Vagina (tissue), 2 donors: ENCODE results near the gene IER5. TPM values are rescaled to one million over a fixed set of nuclear protein-coding genes. Genes with fewer than 3 reads are reported as not detected.

Experiments
- DNase-seq, 2 donors: peaks; one replicate each; pipeline ENCODE4 v3.0.0-alpha.2; 2017; ENCODE audit errors: extremely low spot score in 2 of 2
- H3K27ac ChIP-seq: fragments of 200-600 bp; sonication (generic); one replicate; pipeline ENCODE4 v1.5.1; 2019
- H3K27me3 ChIP-seq: fragments of 200-600 bp; sonication (generic); one replicate; pipeline ENCODE4 v1.5.1; 2019
- H3K36me3 ChIP-seq, 2 donors: fragments of 200-600 bp; sonication (generic); one replicate each; pipeline ENCODE4 v1.5.1; 2017 to 2019
- H3K4me1 ChIP-seq: fragments of 200-600 bp; sonication (generic); one replicate; pipeline ENCODE4 v1.5.1; 2019
- H3K4me3 ChIP-seq, 2 donors: fragments of 200-600 bp; sonication (generic); 1 replicate in 1 of 2; 2 replicates in 1 of 2; pipeline ENCODE4 v1.5.1; 2016 to 2019
- H3K9me3 ChIP-seq: fragments of 200-600 bp; sonication (generic); one replicate; pipeline ENCODE4 v1.5.1; 2019
- POLR2A ChIP-seq, 2 donors: fragments of 450-650 bp; IDR thresholded peaks; one replicate each; pipeline ENCODE4 v1.6.1; 2017; ENCODE audit warnings: antibody characterized with exemption in 2 of 2, mild to moderate bottlenecking in 2 of 2, moderate library complexity in 2 of 2
- POLR2AphosphoS5 ChIP-seq, 2 donors: sonication (generic); formaldehyde crosslinking; IDR thresholded peaks; one replicate each; pipeline ENCODE4 v1.9.0; 2017; ENCODE audit warnings: antibody characterized with exemption in 2 of 2, mild to moderate bottlenecking in 2 of 2, low read depth in 1 of 2; ENCODE audit not compliant: insufficient read depth in 1 of 2
- intact Hi-C: fragments of 100-400 bp; cut with DNase I; formaldehyde crosslinking; loops from one replicate; pipeline ENCODE4 v1.15.1; 2023
- total RNA-seq: library from RNA; depleted of rRNA; stranded (reverse); fragments of >200 nt; gene quantifications from one replicate; pipeline ENCODE4 v1.2.3, GENCODE V29; 2016
- TF ChIP-seq, protein P1 (sequence below), 3 experiments: fragments of 450-650 bp in 2 of 3; fragments of 200-600 bp in 1 of 3; sonication (generic) in 1 of 3; IDR thresholded peaks; one replicate each; pipeline ENCODE4 v1.5.1; 2017 to 2019; ENCODE audit warnings: antibody characterized with exemption in 3 of 3, mild to moderate bottlenecking in 2 of 3, moderate library complexity in 2 of 3

IER5 gene
- total RNA-seq, 1 donor from 2014 or later = 13.0 TPM

DNA sequence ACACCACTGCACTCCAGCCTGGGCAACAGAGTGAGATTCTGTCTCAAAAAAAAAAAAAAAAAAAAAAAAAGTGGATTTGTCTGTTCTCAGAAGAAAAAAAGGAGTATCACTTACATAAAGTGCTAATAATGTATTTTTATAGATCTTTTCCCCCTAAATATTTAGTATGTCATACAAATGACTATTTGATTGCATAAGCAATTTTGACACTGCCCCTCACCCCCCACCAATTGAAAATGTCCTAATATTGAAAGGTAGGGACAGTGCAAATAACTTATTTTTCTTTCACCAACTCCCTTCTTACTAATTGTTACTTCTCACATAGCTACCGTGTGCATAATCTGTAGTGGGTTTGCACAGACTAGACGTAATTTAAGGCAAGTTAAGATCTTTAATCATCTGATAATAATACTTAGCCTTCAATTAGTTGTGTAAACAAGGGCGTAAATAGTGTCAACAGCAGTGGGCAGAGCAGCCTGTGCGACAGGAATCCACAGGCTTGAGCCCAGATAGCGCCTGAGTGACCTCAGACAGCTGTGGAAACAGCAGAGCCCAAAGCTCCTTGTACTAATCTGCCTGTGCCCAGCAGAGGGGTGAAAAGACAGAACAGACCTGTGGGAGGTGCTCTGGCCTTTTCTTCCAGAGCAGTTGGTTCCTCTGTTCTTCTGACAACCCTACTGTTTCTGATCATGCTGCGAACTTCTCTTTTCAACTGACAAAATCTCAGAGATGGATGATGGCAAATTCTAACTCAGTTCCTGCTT is 4.5 kb upstream of the IER5 start:
- H3K9me3 ChIP-seq = no peaks in the 10 kb centered on the region
- intact Hi-C loops = no loop called here
- H3K27ac ChIP-seq = no peak overlapping the region
- no peaks in the 10 kb centered on the region for H3K36me3 ChIP-seq
- no peak for DNase-seq
- TF ChIP-seq, protein P1, sequence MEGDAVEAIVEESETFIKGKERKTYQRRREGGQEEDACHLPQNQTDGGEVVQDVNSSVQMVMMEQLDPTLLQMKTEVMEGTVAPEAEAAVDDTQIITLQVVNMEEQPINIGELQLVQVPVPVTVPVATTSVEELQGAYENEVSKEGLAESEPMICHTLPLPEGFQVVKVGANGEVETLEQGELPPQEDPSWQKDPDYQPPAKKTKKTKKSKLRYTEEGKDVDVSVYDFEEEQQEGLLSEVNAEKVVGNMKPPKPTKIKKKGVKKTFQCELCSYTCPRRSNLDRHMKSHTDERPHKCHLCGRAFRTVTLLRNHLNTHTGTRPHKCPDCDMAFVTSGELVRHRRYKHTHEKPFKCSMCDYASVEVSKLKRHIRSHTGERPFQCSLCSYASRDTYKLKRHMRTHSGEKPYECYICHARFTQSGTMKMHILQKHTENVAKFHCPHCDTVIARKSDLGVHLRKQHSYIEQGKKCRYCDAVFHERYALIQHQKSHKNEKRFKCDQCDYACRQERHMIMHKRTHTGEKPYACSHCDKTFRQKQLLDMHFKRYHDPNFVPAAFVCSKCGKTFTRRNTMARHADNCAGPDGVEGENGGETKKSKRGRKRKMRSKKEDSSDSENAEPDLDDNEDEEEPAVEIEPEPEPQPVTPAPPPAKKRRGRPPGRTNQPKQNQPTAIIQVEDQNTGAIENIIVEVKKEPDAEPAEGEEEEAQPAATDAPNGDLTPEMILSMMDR (IDR thresholded peaks at IDR 0.05) = peak in 2 of 3 experiments; percentile 38 to 53
- TF ChIP-seq POLR2AphosphoS5 (IDR thresholded peaks at IDR 0.05; ENCODE audit: insufficient read depth in 1 of 2, low read depth in 1 of 2) = no peak
- no peak overlapping the region for H3K4me3 ChIP-seq
- no peaks in the 10 kb centered on the region for H3K4me1 ChIP-seq
- H3K27me3 ChIP-seq = no peaks in the 10 kb centered on the region

DNA sequence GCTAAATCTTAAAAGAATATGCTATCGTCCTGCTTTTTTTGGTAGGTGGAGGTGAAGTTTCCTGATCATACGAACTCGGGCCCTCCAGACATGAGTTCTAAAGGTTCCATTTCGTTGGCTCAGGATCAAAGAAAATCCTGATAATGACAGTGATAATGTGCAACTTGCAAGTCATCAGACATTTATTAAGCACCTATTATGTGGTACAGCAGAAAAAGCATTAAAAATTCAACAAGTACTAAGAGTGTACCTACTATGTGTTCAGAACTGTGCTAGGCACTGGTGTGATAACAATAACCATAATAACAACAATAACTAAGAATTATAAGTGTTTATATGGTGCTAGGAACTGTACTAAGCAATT is 3.9 kb upstream of the IER5 start:
- Histone ChIP-seq H3K4me1 (no peaks in the 10 kb centered on the region), H3K4me3 (no peak overlapping the region), H3K36me3 (no peaks in the 10 kb centered on the region), H3K27ac (no peak overlapping the region), H3K27me3 (no peaks in the 10 kb centered on the region), H3K9me3 (no peaks in the 10 kb centered on the region)
- intact Hi-C loops = no loop called here
- DNase-seq = no peak
- no peak for TF ChIP-seq POLR2A (IDR thresholded peaks at IDR 0.05)
- TF ChIP-seq, protein P1 (IDR thresholded peaks at IDR 0.05) = no peak
- no peak for TF ChIP-seq POLR2AphosphoS5 (IDR thresholded peaks at IDR 0.05; ENCODE audit: insufficient read depth in 1 of 2, low read depth in 1 of 2)

DNA sequence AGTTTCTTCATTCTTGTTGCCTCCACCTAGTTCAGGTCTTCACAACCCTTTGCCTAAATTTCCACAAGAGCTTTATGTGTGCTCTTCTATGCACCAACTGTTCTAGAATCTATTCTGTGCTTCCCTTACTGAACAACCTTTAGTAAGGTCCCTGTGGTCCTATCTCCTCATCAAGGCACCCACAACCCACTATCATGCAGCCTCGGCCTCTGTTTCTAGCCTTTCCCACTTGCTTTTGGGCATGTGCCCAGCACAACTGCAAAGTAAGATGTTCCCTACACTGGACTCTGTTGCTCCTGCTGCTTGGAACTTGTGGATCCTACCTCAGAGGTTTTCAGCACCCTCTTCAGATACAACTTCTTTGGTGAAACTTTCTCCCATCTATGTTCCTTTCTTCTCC is 2.4 kb upstream of the IER5 start:
- Histone ChIP-seq H3K27ac (no peak overlapping the region), H3K36me3 (no peaks in the 10 kb centered on the region), H3K4me1 (peaks cover 11% of the 10 kb centered on the region), H3K9me3 (no peaks in the 10 kb centered on the region), H3K27me3 (no peaks in the 10 kb centered on the region), H3K4me3 (no peak overlapping the region)
- TF ChIP-seq, protein P1 (IDR thresholded peaks at IDR 0.05) = no peak
- TF ChIP-seq POLR2A (IDR thresholded peaks at IDR 0.05) (no peak), POLR2AphosphoS5 (IDR thresholded peaks at IDR 0.05; ENCODE audit: insufficient read depth in 1 of 2, low read depth in 1 of 2) (no peak)
- intact Hi-C loops = no loop called here
- DNase-seq = no peak

DNA sequence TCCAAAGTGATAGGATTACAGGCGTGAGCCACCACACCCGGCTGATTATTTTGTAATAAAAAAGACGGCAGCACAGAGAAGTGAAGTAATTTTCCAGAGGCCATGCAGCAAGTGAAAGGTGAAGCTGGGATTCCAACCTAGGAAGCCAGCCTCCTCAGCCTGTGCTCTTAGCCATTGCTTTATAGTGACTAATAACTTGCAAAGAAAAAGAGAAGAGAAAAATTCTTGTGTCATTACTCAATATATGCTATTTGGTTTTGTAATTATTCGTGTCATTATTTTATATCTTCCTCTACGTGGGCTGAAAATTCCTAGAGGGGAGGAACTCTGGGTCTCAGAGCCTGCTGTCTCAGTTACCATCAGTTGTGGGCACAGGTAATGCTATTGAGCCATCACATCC is 1.6 kb upstream of the IER5 start:
- no peak for DNase-seq
- Histone ChIP-seq H3K4me3 (no peak overlapping the region), H3K27ac (no peak overlapping the region), H3K9me3 (no peaks in the 10 kb centered on the region), H3K4me1 (peaks cover 19% of the 10 kb centered on the region), H3K36me3 (no peaks in the 10 kb centered on the region), H3K27me3 (no peaks in the 10 kb centered on the region)
- intact Hi-C loops = no loop called here
- TF ChIP-seq, protein P1 (IDR thresholded peaks at IDR 0.05) = no peak
- TF ChIP-seq POLR2AphosphoS5 (IDR thresholded peaks at IDR 0.05; ENCODE audit: insufficient read depth in 1 of 2, low read depth in 1 of 2) = no peak
- TF ChIP-seq POLR2A (IDR thresholded peaks at IDR 0.05) = no peak

DNA sequence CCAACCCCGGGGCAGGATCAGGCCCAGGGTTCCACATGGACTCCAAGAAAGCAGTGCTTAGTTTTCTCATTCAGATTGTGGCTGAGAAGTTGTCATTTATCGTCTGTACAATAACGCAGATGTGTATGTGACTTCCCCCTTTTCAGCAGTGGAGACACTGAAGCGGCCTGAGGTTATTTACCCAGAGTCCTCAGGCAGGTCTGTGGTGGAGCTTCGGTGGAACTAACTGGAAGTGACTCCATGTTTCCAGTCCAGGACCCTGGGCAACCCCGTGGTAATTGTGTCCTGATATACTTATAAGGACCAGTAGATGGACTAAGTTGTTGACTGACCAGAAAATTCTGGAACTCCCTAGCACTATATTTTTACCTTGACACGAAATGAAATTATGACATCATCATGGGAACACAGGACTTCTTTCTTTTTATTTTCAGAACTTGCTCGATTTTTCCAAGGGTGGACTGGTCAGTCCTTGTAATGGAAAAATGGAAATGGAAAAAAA is 1.0 kb upstream of the IER5 start:
- H3K4me1 ChIP-seq = peaks cover 24% of the 10 kb centered on the region
- TF ChIP-seq POLR2AphosphoS5 (IDR thresholded peaks at IDR 0.05; ENCODE audit: insufficient read depth in 1 of 2, low read depth in 1 of 2) (no peak), POLR2A (IDR thresholded peaks at IDR 0.05) (no peak)
- TF ChIP-seq, protein P1 (IDR thresholded peaks at IDR 0.05) = no peak
- H3K27me3 ChIP-seq = no peaks in the 10 kb centered on the region
- no peaks in the 10 kb centered on the region for H3K9me3 ChIP-seq
- no peak overlapping the region for H3K4me3 ChIP-seq
- peaks cover 0 to 4% of the 10 kb centered on the region in 2 donors for H3K36me3 ChIP-seq
- no peak for DNase-seq
- peak overlapping the region; percentile 93 for H3K27ac ChIP-seq
- intact Hi-C loops = no loop called here
